Lung (tissue), 12 donors: ENCODE measurements around the gene IQCK. TPM values are rescaled to one million over a fixed set of nuclear protein-coding genes. Genes with fewer than 3 reads are reported as not detected.

Experiments used
- ATAC-seq: fragments of 200-7000 bp; cut with Tn5 transposase; one replicate; pipeline ENCODE4 v1.9.1; 2020; ENCODE audit warnings: moderate number of reproducible peaks; ENCODE audit not compliant: insufficient read depth, low FRiP score
- DNase-seq, 3 donors: peaks; one replicate each; pipeline ENCODE4 v3.0.0-alpha.2; 2013 to 2017
- H3K27ac ChIP-seq, 2 donors: one replicate each; pipeline ENCODE4 v1.5.1; 2013; ENCODE audit warnings: mild to moderate bottlenecking in 2 of 2, moderate library complexity in 2 of 2, control low read depth in 1 of 2, inconsistent platforms in 1 of 2, low read depth in 1 of 2, low read length in 1 of 2
- H3K27me3 ChIP-seq, 3 donors: one replicate each; pipeline ENCODE4 v1.5.1; 2013; ENCODE audit warnings: low read length in 2 of 3; ENCODE audit not compliant: control insufficient read depth in 3 of 3, insufficient read depth in 3 of 3
- H3K36me3 ChIP-seq, 4 donors: one replicate each; pipeline ENCODE4 v1.5.1; 2013; ENCODE audit warnings: low read length in 4 of 4, mild to moderate bottlenecking in 1 of 4, moderate library complexity in 1 of 4; ENCODE audit not compliant: control insufficient read depth in 4 of 4, insufficient read depth in 4 of 4
- H3K4me1 ChIP-seq, 5 donors: one replicate each; pipeline ENCODE4 v1.5.1; 2013; ENCODE audit warnings: low read length in 5 of 5, mild to moderate bottlenecking in 2 of 5, moderate library complexity in 1 of 5; ENCODE audit not compliant: control insufficient read depth in 5 of 5, insufficient read depth in 5 of 5
- H3K4me3 ChIP-seq: one replicate; pipeline ENCODE4 v1.5.1; 2013; ENCODE audit warnings: mild to moderate bottlenecking, control low read depth, moderate library complexity
- H3K9ac ChIP-seq, 2 donors: one replicate each; pipeline ENCODE4 v1.5.1; 2013; ENCODE audit warnings: low read length in 2 of 2, control low read depth in 1 of 2; ENCODE audit not compliant: insufficient read depth in 1 of 2
- H3K9me3 ChIP-seq, 4 donors: one replicate each; pipeline ENCODE4 v1.5.1; 2013; ENCODE audit warnings: low read length in 3 of 4, mild to moderate bottlenecking in 1 of 4, moderate library complexity in 1 of 4; ENCODE audit not compliant: control insufficient read depth in 4 of 4, insufficient read depth in 3 of 4
- CTCF ChIP-seq: IDR thresholded peaks from 2 replicates; pipeline ENCODE4 v1.5.1; 2012; ENCODE audit warnings: mild to moderate bottlenecking; ENCODE audit errors: control extremely low read depth, extremely low read depth
- WGBS, 2 donors: extraction: QIAGEN DNeasy Blood & Tissue Kit; methylation state at CpG; one replicate each; pipeline ENCODE4 v1.1.7; 2013; 5-methylcytosine and 5-hydroxymethylcytosine counted together
- polyA plus RNA-seq, 2 donors: library from polyadenylated mRNA; stranded (reverse); fragments of 200-250 nt; gene quantifications; one replicate each; pipeline ENCODE4 v1.2.1, GENCODE V29; 2013
- total RNA-seq, 2 donors: library from RNA; depleted of rRNA in 1 of 2; stranded (reverse); fragments of >200 nt in 1 of 2; gene quantifications; one replicate each; pipeline ENCODE4 v1.2.1, GENCODE V29; 2014 to 2021
- donor health status: control.
- donor health status: control.
- donor health status: Bipolar disorder and iron deficiency.
- donor health status: healthy.
- donor health status: DM: yes; HTN: yes; CAD: no.

Gene IQCK
- total and polyA plus RNA-seq, 4 donors: 12.7 to 27.0 (median 20.4) TPM

- no peak for TF ChIP-seq CTCF
- Histone ChIP-seq H3K27me3 (no peaks in the 10 kb centered on the region), H3K27ac (peak overlapping the region in 1 of 2 donors; percentile 42), H3K4me3 (no peak overlapping the region), H3K4me1 (peaks cover 0 to 14% (median 1%) of the 10 kb centered on the region in 5 donors), H3K9ac (no peak overlapping the region), H3K9me3 (peaks cover 0 to 6% (median 0%) of the 10 kb centered on the region in 4 donors), H3K36me3 (peaks cover 3 to 5% (median 4%) of the 10 kb centered on the region in 4 donors)
- DNase-seq (no peak), ATAC-seq (no peak)
- WGBS, 2 donors: 80 to 87% methylated on average over 10 of the region's 10 CpGs
Measured at GRCh38 chr16:19876501-19877059, 158.5 kb downstream of the IQCK start.

GRCh38 chr16:19878757-19879156 is 160.7 kb downstream of the IQCK start:
- TF ChIP-seq CTCF: no peak
- no peaks in the 10 kb centered on the region for H3K9me3 ChIP-seq
- no peaks in the 10 kb centered on the region for H3K27me3 ChIP-seq
- no peak overlapping the region for H3K9ac ChIP-seq
- peaks cover 0 to 19% (median 4%) of the 10 kb centered on the region in 5 donors for H3K4me1 ChIP-seq
- no peak overlapping the region for H3K27ac ChIP-seq
- WGBS, 2 donors: 93 to 94% methylated on average over 11 of the region's 11 CpGs
- H3K36me3 ChIP-seq: peaks cover 0 to 2% (median 0%) of the 10 kb centered on the region in 4 donors
- no peak for DNase-seq
- H3K4me3 ChIP-seq: no peak overlapping the region
- ATAC-seq: no peak

- peaks cover 0 to 19% (median 2%) of the 10 kb centered on the region in 5 donors for H3K4me1 ChIP-seq
- no peaks in the 10 kb centered on the region for H3K9me3 ChIP-seq
- ATAC-seq (no peak), DNase-seq (no peak)
- no peak overlapping the region for H3K4me3 ChIP-seq
- TF ChIP-seq CTCF: no peak
- H3K27me3 ChIP-seq: no peaks in the 10 kb centered on the region
- H3K9ac ChIP-seq: no peak overlapping the region
- H3K27ac ChIP-seq: peak overlapping the region in 1 of 2 donors; percentile 7
- 77 to 84% methylated on average over 13 of the region's 13 CpGs for WGBS, 2 donors
- H3K36me3 ChIP-seq: peaks cover 0 to 2% (median 0%) of the 10 kb centered on the region in 4 donors
Measured at GRCh38 chr16:19879241-19879792, 161.2 kb downstream of the IQCK start.
